RWPE1 (cell line): ENCODE measurements around the gene JSRP1.

Experiments
- CTCF ChIA-PET: fragments of 350-600 bp; sonication (Branson Sonifier 250); formaldehyde crosslinking; extraction: SDS; loops from one replicate; lab custom pipeline; 2021; lab: Yijun Ruan, JAX
- POLR2A ChIA-PET: fragments of 400-600 bp; formaldehyde crosslinking; extraction: SDS; loops from one replicate; lab custom pipeline; 2020; ENCODE audit warnings: antibody characterized with exemption; ENCODE audit not compliant: low non-redundant PET; lab: Yijun Ruan, JAX
- DNase-seq: peaks from one replicate; pipeline ENCODE4 v3.0.0; 2012; ENCODE audit warnings: low spot score
- H3K27ac ChIP-seq: fragments of 450-650 bp; 2 replicates; pipeline ENCODE4 v1.5.1; 2017
- CTCF ChIP-seq: fragments of 450-650 bp; conservative IDR thresholded peaks from 2 replicates; pipeline ENCODE4 v1.5.1; 2017; ENCODE audit warnings: low read depth, mild to moderate bottlenecking

Gene JSRP1

DNA sequence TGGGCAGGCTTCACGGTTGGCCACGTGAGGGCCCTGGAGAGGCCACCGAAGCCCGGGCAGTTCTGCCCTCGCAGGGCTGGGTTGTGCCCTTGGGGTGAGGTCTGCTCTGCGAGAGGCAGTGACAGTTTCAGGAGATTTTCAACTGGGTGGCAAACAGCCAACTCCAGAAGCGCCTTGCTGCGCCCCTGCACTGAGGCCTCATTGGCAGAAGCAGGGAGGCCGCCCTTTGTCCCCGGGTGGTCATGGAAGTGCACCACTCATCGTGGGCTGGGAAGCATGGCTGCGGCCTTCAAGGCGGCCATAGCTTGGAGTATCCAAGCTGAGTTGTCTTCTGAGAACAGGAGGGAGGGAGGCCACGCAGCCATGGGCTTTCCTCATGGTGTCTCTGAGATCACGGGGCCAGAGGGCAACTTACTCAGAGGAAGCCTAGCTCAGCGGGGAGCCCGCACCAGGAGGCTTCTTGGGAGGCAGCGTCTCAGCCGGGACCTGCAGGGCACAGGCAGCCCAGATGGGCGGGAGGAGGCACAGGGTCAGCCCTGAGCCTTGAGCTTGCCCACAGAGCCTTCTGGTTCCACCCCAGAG lies 34.9 kb downstream of the JSRP1 start:
- peak overlapping the region; percentile 18 for H3K27ac ChIP-seq
- DNase-seq, result no peak
- POLR2A ChIA-PET, result no interaction called here
- TF ChIP-seq CTCF, result no peak
- CTCF ChIA-PET, result interaction anchor here (0.7 kb wide), 1 partner anchor 29 kb away, joined by 4 read pairs; no protein-coding TSS in a partner anchor

- ChIA-PET POLR2A (no interaction called here), CTCF (interaction anchor here (0.7 kb wide), 1 partner anchor 53 kb away, joined by 4 read pairs; no protein-coding TSS in a partner anchor)
- H3K27ac ChIP-seq, result peak overlapping the region; percentile 35
- no peak for DNase-seq
- no peak for TF ChIP-seq CTCF
Observed at GRCh38 chr19:2219726-2220125, 36.5 kb downstream of the JSRP1 start.

GRCh38 chr19:2217591-2217990 lies 38.6 kb downstream of the JSRP1 start:
- no peak overlapping the region for H3K27ac ChIP-seq
- TF ChIP-seq CTCF, result no peak
- CTCF ChIA-PET, result no interaction called here
- DNase-seq, result no peak
- POLR2A ChIA-PET, result no interaction called here

GRCh38 chr19:2216361-2217225 lies 39.6 kb downstream of the JSRP1 start:
- POLR2A ChIA-PET, result no interaction called here
- H3K27ac ChIP-seq, result 0 out of 2 replicates have a peak overlapping the region, but pooled peaks have one; percentile 5
- DNase-seq, result no peak
- CTCF ChIA-PET, result no interaction called here
- TF ChIP-seq CTCF, result no peak

- TF ChIP-seq CTCF, result no peak
- peak overlapping the region; percentile 37 for H3K27ac ChIP-seq
- POLR2A ChIA-PET, result no interaction called here
- CTCF ChIA-PET, result no interaction called here
- no peak for DNase-seq
Observed at GRCh38 chr19:2215281-2215751, 40.9 kb downstream of the JSRP1 start.

DNA sequence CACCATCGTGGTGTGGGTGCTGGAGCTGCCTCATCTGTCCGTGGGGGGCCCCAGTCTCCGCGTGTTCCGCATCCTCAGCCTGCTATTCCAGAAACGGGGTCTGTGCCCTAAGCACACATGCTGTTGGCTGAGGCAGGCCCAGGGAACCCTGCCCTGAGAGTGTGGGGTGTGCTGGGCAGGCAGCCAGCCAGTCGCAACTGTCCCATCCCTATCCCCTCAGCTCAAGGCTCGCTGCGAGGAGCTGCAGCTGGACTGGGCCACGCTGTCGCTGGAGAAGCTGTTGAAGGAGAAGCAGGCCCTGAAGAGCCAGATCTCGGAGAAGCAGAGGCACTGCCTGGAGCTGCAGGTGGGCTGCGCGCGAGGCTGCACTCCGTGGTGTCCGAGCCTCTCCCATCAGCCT lies 42.0 kb downstream of the JSRP1 start:
- POLR2A ChIA-PET, result no interaction called here
- no peak for DNase-seq
- peak overlapping the region; percentile 37 for H3K27ac ChIP-seq
- TF ChIP-seq CTCF, result no peak
- CTCF ChIA-PET, result interaction anchor here (0.6 to 0.7 kb wide), 4 partner anchors 18 to 423 kb away, joined by 3 to 7 read pairs (median 4); no protein-coding TSS in a partner anchor
